ENCODE results near the gene TMEM63C.

TMEM63C gene

DNA sequence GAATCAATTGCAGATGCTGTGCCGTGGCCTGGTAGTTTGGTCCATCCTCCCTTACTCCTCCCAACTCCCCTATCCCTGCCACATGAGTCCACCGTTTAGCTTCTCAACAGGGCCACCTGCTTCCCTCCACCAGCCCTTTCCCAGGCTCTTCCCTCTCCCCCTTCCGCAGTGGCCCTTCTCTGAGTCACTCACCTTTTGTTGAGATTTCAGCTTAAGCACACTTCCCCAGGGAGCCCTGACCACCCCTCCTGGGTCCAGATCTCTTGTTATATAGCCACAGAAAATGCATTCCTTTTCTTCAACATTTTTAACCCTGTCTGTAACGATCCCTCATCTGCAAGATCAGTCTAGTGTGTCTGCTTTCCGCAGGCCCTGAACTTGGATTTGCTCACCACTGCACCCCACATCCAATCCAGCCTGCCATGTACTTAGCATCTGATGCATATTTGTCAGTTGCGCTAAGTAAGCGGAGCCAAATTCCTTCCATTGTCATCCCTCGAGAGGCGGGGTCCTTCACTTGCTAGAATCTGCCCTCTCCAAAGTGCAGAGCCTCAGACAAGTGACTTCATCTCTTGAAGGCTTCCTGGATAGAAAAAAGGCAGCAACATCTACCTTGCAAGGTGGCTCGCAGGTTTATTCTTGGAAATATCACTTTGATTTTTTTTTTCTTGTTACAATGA lies 41.1 kb downstream of the TMEM63C start:
- no peak for DNase-seq

DNA sequence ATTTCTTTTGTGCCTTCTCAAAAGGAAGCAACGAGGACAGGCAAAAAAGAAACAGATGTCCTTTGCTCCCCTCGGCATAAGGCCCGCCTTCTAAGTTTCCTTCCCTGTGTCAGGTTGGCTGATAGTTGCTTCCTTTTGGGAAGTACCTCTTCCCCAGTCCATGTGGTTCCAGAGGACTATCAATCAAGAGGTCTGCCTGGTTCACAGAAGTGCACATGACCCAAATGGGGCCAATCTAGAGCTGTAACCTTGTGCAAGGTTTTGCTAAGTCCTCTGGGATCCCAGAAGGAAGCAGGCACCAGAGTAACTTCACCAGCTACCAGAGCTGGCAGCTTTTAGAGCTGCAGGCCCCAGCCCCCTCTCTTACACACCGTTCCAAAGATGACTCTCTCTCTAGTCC lies 42.6 kb downstream of the TMEM63C start:
- no peak for DNase-seq

DNA sequence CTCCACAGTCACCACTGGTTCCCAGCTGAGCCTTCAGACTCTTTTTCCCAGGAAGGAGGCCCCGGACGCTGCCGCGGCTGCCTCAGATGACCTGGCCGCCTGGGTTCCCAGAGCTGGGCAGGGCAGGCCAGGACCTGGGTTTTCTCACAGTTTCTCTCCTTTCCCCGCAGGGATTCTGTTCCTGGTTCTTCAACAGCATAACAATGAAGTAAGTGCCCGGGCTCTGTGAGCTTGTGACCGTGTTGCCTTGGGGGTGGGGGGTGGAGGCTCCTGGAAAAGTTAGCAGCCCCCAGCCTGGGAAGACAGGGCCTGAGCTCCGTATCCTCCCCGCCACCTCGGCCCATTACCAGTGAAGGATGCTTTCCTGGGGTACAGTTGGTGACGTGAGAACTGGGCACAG lies 43.7 kb downstream of the TMEM63C start:
- DNase-seq: no peak

DNA sequence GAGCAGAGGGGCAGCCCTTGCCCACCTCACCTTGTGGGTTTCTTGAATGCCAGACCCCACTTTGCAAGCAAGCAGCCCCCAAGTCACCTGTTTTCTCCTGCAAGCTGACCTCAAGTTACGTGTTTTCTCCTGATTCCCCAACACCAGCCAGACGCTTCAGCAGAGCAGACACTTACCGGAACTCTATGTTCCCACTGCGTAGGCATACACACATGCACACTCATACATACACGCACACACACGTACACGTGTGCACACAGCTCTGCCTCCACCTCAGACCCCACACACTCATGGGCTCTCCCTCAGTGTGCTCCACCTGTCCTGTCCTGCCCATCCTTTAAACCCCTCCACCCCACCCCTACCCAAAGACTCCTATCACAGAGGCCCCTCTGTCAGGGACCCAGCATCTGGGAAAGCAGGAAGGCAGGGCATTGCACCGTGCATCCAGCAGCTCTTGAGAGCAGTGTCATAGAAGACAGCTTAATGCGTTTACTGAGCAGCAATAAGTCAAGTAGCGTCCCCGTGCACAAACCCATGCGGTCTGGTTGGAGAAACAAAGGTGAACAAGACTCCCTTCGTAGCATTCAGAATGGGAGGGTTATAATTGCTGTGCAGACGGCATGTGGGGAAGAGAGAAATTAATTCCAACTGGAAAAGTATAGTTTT lies 44.4 kb downstream of the TMEM63C start:
- DNase-seq: no peak

DNA sequence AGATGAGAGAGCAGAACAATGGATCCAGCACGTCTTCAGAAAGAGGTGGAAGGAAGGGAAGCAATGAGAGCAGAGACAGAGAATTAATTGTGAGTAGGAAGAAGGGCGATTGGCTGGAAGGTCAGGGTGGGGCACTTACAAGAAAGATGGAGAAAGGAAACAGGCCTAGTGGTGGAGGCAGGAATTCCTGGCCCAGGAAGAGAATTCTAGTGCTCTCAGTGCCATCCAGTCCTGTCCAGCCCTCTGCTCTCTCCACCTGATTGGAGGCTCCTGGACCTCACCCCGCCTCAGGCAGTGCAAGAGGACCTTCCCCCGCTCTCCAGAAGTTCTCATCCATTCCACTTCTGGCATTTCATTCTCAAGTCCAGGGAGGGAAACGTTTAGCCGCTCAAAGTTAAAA lies 46.5 kb downstream of the TMEM63C start:
- no peak for DNase-seq

DNA sequence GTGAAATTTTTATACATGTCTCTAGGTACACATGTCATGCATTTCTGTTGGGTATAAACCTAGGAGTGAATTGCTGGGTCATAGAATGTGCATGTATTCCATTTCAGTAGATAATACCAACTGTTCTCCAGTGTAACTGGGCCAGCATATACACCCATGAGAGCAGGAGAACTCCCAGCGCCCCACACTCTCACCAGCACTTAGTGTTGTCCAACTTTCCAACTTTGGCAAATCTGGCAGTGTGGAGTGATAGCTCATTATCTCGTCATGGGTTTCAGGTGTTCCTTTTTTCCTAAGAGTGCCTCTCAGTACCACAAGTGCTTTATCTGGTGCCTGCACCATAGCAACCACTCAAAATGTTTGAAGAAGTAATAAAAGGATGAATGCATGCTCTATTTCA lies 49.3 kb downstream of the TMEM63C start:
- DNase-seq: no peak

DNA sequence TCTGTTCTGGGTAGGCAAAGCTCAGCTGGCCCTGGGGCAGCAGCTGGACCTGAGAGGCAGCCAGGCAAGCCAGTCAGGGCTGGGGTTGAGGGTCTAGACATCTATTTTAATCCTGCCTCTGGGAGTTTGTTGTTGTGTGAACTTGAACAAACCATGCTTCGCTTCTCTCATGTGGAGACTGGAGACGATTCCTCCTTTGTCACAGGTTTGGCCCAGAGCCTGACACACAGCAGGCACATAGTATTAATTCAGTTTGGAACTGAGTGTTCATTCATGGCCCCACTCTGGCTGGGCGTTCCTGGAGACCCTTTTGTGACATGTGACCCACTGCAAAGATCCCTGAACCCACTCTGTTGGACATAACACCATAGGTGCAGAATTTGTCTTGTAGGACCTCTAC lies 50.1 kb downstream of the TMEM63C start:
- DNase-seq: no peak

DNA sequence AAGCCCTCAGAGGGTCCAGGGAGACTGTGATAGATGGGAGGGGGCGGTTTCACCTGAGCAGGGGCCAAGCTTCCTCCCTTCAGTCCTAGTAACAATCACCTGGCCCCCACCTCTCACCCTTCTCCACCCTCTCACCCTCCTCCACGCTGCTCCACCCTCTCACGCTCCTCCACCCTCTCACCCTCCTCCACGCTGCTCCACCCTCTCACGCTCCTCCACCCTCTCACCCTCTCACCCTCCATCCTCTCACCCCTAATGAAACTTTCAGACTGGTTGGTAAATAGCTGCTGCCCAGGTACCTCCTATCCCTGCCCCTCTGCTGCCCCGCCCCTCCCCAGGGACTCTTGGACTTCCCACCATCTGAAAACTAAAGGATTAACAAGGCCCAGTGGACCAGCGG lies 55.2 kb downstream of the TMEM63C start:
- DNase-seq: no peak

DNA sequence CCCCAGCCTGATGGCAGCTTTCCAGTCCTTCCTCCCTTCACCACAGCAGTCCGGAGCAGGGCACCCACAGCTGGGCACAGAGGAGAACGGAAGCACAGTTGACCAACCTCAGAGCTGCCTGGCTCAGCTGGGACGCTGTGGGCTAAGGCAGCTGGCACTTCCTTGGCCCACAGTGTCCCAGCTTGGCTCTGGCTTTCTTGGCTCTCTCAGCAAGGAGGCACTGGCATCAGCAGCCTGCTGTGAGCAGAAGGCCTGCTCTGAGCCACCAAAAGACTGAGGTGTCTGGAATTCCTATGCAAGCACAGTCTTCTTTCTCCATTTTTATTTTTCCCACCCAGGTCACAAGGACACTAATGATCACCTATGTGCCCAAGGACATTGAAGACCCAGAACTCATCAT lies 56.8 kb downstream of the TMEM63C start:
- DNase-seq: no peak

DNA sequence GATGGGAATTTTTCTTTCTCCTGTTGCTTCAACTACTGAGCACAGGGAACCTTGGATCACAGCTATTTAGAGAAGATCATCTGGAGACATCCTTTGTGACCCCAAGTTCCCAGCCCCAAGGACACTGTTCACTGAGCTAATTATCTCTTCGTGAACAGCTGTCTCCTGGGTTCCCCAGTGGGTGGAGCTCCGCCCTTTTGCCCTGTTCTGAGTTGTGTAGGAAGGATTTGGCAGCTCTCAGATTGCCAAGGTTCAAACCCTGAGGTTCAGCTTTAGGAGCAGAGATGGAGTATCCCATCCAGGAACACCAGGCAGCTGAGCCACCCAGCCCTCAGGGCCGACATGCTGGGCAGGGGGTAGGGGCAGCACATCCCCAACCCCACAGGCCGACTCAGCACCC lies 57.4 kb downstream of the TMEM63C start:
- no peak for DNase-seq

DNA sequence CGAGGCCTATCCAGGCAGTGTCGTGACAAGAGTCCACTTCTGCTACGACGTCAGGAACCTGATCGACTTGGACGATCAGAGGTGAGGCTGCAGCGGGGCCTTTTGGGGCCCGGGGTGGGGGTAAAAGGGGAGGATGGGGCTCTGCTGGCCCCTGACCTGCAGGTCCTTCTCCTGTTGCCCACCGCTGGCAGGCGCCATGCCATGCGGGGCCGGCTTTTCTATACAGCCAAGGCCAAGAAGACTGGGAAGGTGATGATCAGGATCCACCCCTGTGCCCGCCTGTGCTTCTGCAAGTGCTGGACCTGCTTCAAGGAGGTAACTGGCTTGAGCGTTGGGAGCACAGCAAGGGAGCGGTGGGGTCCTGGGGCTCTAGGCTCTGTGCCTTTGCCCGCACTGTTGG lies 57.8 kb downstream of the TMEM63C start:
- DNase-seq: no peak

DNA sequence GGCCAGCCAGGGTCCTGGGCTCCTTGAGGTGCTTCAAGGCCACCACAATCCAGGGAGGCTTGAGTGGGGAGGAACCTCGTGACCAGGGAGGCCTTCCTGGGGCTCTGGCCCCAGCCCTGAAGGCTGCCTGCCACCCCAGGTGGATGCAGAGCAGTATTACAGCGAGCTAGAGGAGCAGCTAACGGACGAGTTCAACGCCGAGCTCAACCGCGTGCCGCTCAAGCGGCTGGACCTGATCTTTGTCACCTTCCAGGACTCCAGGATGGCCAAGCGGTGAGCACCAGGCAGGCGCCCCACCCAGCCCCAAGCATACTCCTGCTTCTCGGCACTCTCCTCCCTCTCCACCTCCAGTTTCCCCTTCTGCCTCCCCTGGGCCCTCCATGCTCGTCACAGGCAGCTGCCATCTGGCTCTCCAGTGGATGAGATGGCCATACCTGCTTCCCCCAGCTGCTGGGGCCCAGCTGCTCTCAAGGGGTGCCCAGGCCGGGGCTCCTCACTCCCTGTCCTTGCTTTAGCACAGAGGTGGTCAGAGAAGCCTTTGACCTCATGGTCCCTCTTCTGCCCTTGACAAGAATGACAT lies 58.8 kb downstream of the TMEM63C start:
- DNase-seq: no peak

DNA sequence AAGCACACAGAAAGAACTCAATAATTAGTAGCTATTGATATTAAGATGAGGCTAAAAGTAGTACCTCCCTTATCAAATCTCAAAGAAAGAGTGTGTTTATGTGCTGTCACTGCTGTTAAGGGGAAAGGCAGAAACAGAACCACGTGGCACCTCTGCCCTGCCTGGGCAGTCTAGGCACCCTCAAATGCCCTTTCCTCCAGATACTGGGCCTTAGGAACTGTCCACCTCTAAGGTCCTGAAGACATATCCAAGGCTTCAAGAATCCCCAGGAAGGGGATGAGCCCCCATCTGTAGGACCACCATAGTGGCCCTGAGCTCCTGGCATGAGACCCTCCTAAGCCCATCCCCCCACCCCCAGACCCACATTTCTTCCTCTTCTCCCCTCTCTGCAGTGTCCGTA lies 60.4 kb downstream of the TMEM63C start:
- DNase-seq: no peak

DNA sequence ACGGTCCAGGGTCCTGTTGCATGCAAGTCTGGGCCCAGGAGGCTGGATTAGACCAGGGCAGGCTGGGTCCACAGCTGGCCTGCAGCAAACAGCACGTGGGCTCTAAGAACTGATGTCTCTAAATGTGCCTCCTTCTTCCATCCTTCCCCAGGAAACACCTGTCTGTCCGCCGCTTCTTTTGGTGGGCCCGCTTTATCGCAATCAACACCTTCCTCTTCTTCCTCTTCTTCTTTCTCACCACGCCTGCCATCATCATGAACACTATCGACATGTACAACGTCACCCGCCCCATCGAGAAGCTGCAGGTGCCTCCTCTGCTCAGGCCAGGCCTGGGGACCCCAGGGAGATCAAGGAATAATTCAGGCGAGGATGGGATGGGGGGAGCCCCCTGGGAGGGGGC lies 61.2 kb downstream of the TMEM63C start:
- no peak for DNase-seq

DNA sequence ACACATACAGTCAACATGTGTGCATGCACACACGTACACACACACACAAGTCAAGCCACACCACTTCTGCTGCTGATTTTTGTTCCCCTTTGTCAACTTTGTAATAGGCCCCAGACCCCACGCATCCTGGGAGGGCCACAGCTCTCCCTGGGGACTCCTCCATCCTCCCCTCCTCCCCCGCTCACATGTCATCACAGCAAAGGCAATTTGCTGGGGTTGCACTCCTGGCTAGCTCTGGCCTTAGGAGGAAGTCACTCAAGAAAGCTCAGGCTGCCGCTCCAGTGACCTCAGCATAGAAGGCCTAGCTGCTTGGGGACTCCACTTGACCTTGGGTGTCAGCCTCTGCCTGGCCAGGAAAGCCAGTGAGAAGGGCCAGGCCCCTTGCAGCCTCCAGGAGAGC lies 62.3 kb downstream of the TMEM63C start:
- no peak for DNase-seq

DNA sequence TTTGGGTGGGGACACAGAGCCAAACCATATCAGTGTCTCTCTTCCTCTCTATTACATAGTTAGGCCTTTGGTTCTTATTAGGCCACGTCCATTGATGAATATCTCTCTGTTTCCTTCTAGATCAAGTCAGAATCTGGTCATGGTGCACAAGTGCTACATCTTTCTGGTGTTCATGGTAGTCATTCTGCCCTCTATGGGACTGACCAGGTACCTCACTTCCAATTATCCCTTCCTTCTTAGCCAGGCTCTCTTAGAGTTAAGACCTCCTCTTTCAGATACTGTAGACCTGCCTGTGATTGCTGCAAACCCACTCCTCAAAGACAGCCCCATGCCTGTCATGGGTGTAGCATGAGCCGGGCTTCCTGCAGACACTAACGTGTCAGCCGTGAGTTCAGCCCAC lies 64.2 kb downstream of the TMEM63C start:
- DNase-seq: no peak

DNA sequence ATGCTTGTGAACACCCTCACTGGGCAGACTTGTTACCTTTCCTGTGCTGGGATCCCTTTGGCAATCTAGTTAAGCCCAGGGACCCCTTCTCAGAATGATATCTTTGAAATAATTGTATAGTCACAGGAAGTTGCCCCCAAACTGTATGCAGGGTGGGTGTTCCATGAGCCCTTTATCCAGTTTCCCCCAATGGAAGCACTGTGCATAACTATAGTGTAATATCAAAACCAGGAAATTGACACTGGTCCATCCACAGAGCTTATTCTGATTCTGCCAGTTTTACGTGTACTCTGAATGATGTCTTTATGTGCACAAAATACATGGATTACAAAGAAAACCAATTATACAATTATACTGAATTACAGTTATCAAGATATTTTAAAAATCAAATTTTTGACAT lies 65.2 kb downstream of the TMEM63C start:
- DNase-seq: no peak

DNA sequence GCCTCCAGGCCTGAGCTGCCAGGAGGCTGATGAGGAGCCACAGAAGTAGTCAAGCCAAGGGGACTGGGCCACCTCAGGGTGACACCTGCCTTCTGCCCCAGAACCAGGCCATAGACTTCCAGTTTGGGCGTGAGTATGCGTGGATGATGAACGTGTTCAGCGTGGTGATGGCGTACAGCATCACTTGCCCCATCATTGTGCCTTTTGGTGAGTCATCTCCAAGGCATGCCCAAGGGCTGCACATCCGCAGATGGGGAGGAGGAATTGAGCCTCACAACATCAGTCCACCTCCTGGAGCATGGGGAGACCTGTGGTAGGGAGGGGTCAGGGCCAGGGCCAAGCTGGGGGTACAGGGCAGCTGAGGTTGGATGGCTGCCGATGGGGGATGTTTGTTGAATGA lies 67.1 kb downstream of the TMEM63C start:
- DNase-seq: no peak

DNA sequence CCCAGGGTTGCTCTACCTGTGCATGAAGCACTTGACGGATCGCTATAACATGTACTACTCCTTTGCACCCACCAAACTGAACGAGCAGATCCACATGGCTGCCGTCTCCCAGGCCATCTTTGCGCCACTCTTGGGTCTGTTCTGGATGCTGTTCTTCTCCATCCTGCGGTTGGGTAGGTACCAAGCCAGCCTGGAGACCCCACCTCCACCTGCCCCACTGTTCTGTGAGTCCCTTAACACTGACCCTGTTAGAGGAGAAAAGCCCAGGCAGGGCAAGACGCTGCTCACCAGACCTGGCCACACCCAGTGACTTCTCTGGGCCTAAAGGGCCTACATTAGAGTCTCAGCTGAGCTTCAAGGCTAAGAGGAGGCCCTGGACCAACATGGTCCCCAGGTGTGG lies 67.7 kb downstream of the TMEM63C start:
- no peak for DNase-seq

DNA sequence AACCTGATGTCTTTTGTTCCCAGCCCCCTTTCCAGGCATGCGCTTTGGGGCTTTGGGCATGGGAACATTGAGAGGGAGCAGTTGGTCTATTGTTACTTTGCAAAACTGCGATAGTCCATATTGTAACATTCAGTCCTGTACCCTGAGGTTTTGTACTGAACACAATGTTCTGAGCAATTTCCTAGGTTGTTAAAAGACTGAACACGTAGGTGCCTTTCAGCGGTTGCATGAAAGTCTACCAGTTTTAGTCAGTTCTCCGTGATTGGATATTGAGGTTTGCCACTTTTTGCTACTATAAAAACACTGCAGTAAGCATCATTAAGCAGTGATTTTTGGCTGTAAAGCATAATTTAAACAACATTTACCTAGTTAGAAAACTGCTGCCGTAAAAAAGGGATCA lies 69.3 kb downstream of the TMEM63C start:
- DNase-seq: no peak

DNA sequence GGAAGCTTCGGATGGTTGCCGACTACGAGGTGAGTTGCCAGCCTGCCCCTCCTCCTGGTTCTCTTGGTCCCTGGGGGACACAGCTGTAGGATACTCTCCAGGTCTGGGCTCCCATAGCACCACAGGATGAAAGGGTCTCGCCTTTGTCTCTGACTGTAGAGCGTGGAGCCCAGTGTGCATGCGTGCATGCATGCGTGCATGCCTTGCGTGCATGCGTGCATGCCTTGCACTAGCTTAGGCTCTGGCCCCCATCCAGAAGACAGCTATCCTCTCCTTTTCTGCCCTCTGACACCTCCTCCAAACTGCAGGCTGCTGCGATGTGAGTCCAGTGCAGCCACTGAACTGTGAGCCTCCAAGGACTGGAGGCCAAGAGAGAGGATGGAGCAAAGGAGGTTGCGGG lies 70.3 kb downstream of the TMEM63C start:
- DNase-seq: no peak

DNA sequence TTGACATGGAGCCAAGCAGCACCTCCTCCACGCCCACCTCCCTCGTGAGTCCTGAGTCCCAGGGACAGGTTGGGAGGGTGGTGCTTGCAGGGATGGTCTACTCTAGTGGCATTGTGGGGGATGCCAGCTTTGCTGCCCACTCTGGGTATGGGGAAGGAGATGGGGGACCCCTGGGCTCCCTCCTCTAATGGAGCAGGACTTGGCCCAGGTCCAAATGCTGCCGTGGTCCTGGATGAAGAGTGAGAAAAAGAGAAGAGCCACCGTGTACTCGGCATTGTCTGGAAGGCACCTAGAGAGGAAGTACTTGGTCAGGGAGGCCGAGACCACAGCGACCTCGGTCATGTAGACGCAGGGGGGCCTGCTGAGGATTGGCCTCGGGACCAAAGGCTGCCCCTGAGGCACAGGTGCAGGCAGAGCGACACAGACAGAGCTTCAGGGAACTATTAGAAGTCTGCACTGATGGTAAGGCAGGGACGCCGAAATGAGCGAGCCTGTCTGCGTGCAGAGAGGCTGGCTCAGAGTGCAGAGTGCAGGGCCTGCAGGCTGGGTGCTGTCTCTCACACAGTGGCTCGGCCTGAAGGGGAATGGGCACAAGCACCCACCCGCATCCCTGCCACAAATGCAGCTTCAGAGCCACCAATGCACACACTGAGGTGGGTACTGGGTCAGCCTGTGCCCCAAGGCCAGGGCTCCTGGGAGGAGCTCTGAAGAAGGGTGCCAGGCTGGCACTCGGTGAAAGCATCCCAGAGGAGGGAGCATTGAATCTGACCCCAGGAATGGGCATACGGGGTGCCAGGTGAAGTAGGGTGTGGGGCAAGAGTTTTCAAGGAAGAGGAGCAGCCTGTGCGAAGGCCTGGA lies 72.0 kb downstream of the TMEM63C start:
- DNase-seq: no peak

DNA sequence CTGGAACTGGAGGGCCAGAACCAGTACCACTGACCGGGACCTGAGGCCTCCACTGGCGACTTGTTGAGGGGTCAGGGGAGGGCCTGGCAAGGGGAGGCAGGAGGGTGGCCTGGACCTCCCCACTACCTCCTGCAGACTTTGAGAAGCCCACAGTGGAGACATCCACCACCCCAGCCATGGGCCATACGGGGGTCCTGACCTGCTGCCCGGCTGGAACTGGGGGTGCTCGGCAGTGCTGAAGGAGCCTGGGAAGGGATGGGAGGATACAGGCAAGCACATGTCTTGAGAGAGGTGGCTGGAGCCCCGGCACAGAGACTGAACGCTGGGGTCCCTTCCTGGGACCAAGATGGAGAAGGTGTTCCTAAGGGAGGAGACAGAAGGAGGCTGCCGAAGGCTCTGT lies 75.1 kb downstream of the TMEM63C start:
- DNase-seq: no peak

DNA sequence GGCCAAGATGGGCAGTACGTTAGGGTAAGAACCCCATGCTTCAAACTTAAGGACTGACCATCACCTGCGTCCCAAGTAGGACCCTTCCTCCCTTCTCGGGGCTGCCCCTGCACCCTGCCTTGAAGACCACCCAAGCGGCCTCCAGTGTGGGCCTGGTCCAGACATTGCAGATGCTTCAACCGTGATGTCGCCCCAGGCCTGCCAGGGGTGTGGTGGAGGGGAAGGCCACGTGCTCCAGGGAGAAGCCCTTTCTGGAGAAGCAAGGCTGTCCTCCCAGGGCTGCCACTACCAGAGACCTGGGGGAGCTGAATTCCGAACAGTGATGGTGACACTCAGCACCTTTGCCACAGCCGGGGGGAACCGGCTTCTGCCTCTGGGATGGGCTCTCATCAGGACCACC lies 76.1 kb downstream of the TMEM63C start:
- no peak for DNase-seq

All from stimulated activated CD4-positive, alpha-beta T cell treated with anti-CD3 and anti-CD28 coated beads, Interleukin-1b, Interleukin-23, amount 100 ng/mL, for 48 hours (primary cell).